OCI-LY3 (cell line): Measurements from ENCODE around the gene KDSR.

Experiments
- H2AFZ ChIP-seq: fragments of 200-600, 300-600 bp; shearing (Covaris generic); 2 replicates; pipeline ENCODE4 v1.6.0; 2014; ENCODE audit warnings: antibody characterized with exemption, low read depth, low read length
- H3K27ac ChIP-seq: fragments of 200-600, 300-600 bp; sonication (generic); 2 replicates; pipeline ENCODE4 v1.5.1; 2014; ENCODE audit warnings: mild to moderate bottlenecking, low read length, moderate library complexity, mixed read lengths
- H3K27me3 ChIP-seq: fragments of 200-600, 300-600 bp; sonication (generic); 2 replicates; pipeline ENCODE4 v1.6.1; 2014; ENCODE audit warnings: low read depth, low read length, mixed read lengths
- H3K36me3 ChIP-seq: fragments of 200-600, 300-600 bp; sonication (generic); replicated peaks from 2 replicates; pipeline ENCODE3; 2014; ENCODE audit warnings: low read depth, low read length, mixed read lengths
- H3K4me1 ChIP-seq: fragments of 300-600, 200-600 bp; sonication (generic); 2 replicates; pipeline ENCODE4 v1.6.1; 2014; ENCODE audit warnings: low read length, mixed read lengths
- H3K4me2 ChIP-seq: fragments of 200-600, 300-600 bp; sonication (generic); 2 replicates; pipeline ENCODE4 v1.6.1; 2014; ENCODE audit warnings: low read length, mixed read lengths
- H3K4me3 ChIP-seq: fragments of 300-600, 200-600 bp; sonication (generic); 2 replicates; pipeline ENCODE4 v1.5.1; 2014; ENCODE audit warnings: antibody characterized with exemption, mild to moderate bottlenecking, low read length, moderate library complexity
- H3K79me2 ChIP-seq: fragments of 300-600, 200-600 bp; shearing (Covaris generic); 2 replicates; pipeline ENCODE4 v1.6.1; 2014; ENCODE audit warnings: mild to moderate bottlenecking, low read length, mixed read lengths
- H3K9ac ChIP-seq: fragments of 300-600, 200-600 bp; shearing (Covaris generic); 2 replicates; pipeline ENCODE4 v1.6.0; 2014; ENCODE audit warnings: mild to moderate bottlenecking, low read length, moderate library complexity
- H3K9me3 ChIP-seq: fragments of 200-600, 300-600 bp; shearing (Covaris generic); 2 replicates; pipeline ENCODE4 v1.6.1; 2014; ENCODE audit warnings: low read length, mixed read lengths; ENCODE audit not compliant: insufficient read depth
- H4K20me1 ChIP-seq: fragments of 200-600, 300-600 bp; sonication (generic); 2 replicates; pipeline ENCODE4 v1.6.1; 2016; ENCODE audit warnings: low read length, mixed read lengths; ENCODE audit not compliant: insufficient read depth
- EZH2phosphoT487 ChIP-seq: fragments of 200-600 bp; shearing (Covaris generic); IDR thresholded peaks from 2 replicates; pipeline ENCODE4 v1.6.1; 2018; ENCODE audit warnings: antibody characterized with exemption, mixed run types, low read depth
- TF ChIP-seq, protein P1 (sequence below): fragments of 200-600, 300-600 bp; sonication (generic); IDR thresholded peaks from 2 replicates; pipeline ENCODE4 v1.5.1; 2014; ENCODE audit warnings: antibody characterized with exemption, low read length, low read depth

KDSR gene

DNA sequence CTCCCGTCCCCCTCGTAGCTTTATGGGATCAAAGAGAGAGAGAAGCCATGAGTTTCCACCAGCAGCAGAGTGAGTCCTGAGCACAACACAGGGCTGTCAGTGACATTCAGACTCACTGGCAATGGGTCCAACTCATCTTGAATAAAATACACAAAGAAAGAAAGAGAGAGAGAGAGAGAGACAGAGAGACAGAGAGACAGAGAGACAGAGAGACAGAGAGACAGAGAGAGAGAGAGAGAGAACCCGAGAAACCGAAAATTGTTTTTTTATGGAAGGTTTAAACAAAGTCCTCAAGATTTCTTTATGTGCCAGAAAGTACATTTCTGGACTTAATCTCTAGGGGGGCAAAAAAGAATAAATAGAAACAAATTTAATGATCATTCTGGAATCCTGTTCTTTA, 35.9 kb downstream of the KDSR start:
- Histone ChIP-seq H3K9me3 (no peaks in the 10 kb centered on the region), H3K9ac (no peak overlapping the region), H3K4me1 (no peaks in the 10 kb centered on the region), H3K27ac (no peak overlapping the region), H3K4me2 (no peak overlapping the region), H3K36me3 (peaks cover 42% of the 10 kb centered on the region), H3K79me2 (no peaks in the 10 kb centered on the region), H3K4me3 (no peak overlapping the region), H3K27me3 (no peaks in the 10 kb centered on the region), H2AFZ (no peak overlapping the region), H4K20me1 (no peaks in the 10 kb centered on the region)
- no peak for TF ChIP-seq EZH2phosphoT487
- TF ChIP-seq, protein P1, sequence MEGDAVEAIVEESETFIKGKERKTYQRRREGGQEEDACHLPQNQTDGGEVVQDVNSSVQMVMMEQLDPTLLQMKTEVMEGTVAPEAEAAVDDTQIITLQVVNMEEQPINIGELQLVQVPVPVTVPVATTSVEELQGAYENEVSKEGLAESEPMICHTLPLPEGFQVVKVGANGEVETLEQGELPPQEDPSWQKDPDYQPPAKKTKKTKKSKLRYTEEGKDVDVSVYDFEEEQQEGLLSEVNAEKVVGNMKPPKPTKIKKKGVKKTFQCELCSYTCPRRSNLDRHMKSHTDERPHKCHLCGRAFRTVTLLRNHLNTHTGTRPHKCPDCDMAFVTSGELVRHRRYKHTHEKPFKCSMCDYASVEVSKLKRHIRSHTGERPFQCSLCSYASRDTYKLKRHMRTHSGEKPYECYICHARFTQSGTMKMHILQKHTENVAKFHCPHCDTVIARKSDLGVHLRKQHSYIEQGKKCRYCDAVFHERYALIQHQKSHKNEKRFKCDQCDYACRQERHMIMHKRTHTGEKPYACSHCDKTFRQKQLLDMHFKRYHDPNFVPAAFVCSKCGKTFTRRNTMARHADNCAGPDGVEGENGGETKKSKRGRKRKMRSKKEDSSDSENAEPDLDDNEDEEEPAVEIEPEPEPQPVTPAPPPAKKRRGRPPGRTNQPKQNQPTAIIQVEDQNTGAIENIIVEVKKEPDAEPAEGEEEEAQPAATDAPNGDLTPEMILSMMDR: no peak

DNA sequence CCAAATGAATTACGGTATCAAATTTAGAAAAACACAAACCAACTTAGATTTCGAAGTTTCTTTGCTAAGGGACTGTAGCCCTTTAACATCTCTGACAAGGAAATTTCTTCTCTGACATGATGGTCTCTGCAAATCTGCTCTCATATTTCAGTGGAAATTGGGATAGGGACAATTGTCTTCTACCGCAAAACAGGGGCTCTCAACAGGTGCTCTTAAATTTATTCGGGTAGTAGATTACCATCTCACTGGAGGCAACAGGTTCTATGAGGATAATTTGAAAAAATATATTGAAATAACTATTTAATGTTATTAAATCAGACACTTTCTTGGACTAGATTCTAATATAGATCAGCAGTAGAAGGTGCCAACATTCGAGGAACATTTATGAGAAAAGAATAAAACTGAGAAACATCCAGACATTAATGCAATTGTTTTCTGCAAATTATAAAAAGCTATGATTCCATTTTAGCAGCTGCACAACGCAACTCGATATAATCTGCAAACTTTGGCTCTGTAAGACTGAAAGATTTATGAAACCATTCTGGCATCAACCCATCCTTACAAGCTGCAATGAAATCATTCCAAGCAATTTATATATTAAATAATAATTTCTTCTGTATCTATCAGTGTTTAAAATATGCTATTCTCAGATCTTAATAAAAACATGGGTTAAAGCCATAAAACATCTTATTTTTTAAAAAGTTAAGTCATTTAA, 37.4 kb downstream of the KDSR start:
- no peak overlapping the region for H2AFZ ChIP-seq

DNA sequence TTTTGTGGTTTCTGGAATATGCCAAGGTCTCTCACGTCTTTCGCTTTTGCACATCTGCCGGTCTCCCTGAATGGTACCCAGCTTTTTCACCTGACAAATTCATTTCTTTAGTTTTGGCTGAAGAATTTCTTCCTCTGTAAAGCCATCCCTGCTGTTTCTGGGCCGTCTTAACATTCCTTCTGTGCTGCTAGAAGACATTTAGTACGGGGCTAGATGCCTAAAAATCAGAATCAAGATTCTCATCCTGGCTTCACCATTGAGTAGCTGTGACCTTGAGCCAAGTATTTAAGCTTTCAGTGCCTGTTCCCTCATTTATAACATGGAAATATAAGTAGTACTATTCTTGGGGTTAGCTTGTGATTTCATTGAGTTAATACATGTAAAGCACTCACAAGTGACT, 41.0 kb downstream of the KDSR start:
- H3K4me3 ChIP-seq: no peak overlapping the region
- H3K36me3 ChIP-seq: peaks cover 10% of the 10 kb centered on the region

More for the DNA sequence above, 37.4 kb downstream of the KDSR start:
- H3K79me2 ChIP-seq: no peaks in the 10 kb centered on the region
- H3K27ac ChIP-seq: no peak overlapping the region
- H3K4me1 ChIP-seq: peaks cover 9% of the 10 kb centered on the region
- H3K4me3 ChIP-seq: no peak overlapping the region
- H3K9ac ChIP-seq: no peak overlapping the region
- H3K9me3 ChIP-seq: no peaks in the 10 kb centered on the region
- no peaks in the 10 kb centered on the region for H3K27me3 ChIP-seq
- H4K20me1 ChIP-seq: no peaks in the 10 kb centered on the region
- TF ChIP-seq, protein P1: no peak
- TF ChIP-seq EZH2phosphoT487: no peak
- H3K4me2 ChIP-seq: no peak overlapping the region
- H3K36me3 ChIP-seq: peaks cover 31% of the 10 kb centered on the region

DNA sequence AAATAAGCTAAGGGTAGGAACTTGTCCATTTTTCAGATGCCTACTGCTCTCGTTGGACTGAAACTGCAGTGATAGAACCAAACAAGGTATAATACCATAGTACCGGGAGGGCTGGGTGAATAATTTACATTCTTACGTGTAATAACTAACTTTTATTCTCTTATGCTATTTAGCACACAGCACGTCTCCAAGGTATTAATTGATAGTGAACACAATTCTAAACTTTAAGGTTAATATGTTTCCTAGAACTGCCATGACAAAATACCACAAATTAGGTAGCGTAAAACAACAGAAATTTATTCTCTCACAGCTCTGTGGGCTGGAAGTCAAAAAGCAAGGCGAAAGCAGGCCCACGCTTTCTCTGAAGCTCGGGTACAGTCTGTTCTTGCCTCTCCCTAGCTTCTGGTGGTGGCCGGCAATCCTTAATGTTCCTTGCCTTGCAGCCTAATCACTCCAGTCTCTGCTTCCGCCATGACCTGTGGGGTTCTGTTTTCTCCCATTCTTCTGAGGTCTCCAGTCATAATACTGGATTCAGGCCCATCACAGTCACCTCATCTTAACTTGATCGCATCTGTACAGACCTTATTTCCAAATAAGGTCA, 41.8 kb downstream of the KDSR start:
- peaks cover 32% of the 10 kb centered on the region for H3K4me1 ChIP-seq
- no peaks in the 10 kb centered on the region for H4K20me1 ChIP-seq
- no peak for TF ChIP-seq EZH2phosphoT487
- H3K27me3 ChIP-seq: no peaks in the 10 kb centered on the region
- H3K27ac ChIP-seq: no peak overlapping the region
- H3K4me3 ChIP-seq: no peak overlapping the region
- H3K79me2 ChIP-seq: peaks cover 16% of the 10 kb centered on the region
- H3K9me3 ChIP-seq: no peaks in the 10 kb centered on the region
- H3K9ac ChIP-seq: no peak overlapping the region
- peaks cover 3% of the 10 kb centered on the region for H3K36me3 ChIP-seq
- peak overlapping the region; percentile 11 for H3K4me2 ChIP-seq
- no peak overlapping the region for H2AFZ ChIP-seq

More for the DNA sequence above, 41.0 kb downstream of the KDSR start:
- Histone ChIP-seq H3K4me1 (peaks cover 31% of the 10 kb centered on the region), H2AFZ (no peak overlapping the region), H4K20me1 (no peaks in the 10 kb centered on the region), H3K27me3 (no peaks in the 10 kb centered on the region), H3K9ac (no peak overlapping the region), H3K27ac (no peak overlapping the region), H3K9me3 (no peaks in the 10 kb centered on the region), H3K4me2 (no peak overlapping the region), H3K79me2 (peaks cover 8% of the 10 kb centered on the region)
- TF ChIP-seq, protein P1: no peak
- TF ChIP-seq EZH2phosphoT487: no peak
